ENCODE data around the gene DGKI. TPM values are rescaled to one million over a fixed set of nuclear protein-coding genes. Genes with fewer than 3 reads are reported as not detected.

Gene DGKI
- total RNA-seq, 4 donors from 2014 or later: 0.98 to 7.3 (median 2.7) TPM

- TF ChIP-seq, protein P1, sequence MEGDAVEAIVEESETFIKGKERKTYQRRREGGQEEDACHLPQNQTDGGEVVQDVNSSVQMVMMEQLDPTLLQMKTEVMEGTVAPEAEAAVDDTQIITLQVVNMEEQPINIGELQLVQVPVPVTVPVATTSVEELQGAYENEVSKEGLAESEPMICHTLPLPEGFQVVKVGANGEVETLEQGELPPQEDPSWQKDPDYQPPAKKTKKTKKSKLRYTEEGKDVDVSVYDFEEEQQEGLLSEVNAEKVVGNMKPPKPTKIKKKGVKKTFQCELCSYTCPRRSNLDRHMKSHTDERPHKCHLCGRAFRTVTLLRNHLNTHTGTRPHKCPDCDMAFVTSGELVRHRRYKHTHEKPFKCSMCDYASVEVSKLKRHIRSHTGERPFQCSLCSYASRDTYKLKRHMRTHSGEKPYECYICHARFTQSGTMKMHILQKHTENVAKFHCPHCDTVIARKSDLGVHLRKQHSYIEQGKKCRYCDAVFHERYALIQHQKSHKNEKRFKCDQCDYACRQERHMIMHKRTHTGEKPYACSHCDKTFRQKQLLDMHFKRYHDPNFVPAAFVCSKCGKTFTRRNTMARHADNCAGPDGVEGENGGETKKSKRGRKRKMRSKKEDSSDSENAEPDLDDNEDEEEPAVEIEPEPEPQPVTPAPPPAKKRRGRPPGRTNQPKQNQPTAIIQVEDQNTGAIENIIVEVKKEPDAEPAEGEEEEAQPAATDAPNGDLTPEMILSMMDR (IDR thresholded peaks at IDR 0.05; ENCODE audit: low read depth): no peak
Observed at GRCh38 chr7:137689761-137690160, 157.0 kb downstream of the DGKI start.

GRCh38 chr7:137687556-137688265, 159.1 kb downstream of the DGKI start:
- TF ChIP-seq, protein P1 (IDR thresholded peaks at IDR 0.05; ENCODE audit: low read depth): no peak

GRCh38 chr7:137685433-137686164, 161.2 kb downstream of the DGKI start:
- TF ChIP-seq, protein P1 (IDR thresholded peaks at IDR 0.05; ENCODE audit: low read depth): no peak

DNA sequence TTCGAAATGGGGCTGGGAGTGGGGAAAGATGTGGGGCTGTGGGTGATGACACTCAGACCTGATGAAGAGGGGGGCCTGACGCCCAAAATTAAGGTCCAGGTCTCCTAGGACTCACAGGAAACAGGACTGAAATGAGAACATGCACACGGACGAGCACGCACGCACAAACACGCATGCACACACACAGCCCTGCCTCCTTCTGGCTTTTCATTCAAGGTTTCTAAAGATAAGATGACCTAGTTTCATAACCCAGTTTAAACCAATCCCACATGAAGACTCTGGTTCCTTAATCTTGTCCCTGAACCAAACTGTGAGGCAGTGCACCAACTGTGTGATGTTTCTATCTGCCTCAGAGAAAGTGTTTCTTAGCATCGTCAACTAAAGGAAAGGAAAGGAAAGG, 162.0 kb downstream of the DGKI start:
- TF ChIP-seq, protein P1 (IDR thresholded peaks at IDR 0.05; ENCODE audit: low read depth): no peak

- TF ChIP-seq, protein P1 (IDR thresholded peaks at IDR 0.05; ENCODE audit: low read depth): no peak
Observed at GRCh38 chr7:137684316-137684715, 162.5 kb downstream of the DGKI start.

GRCh38 chr7:137682596-137682995, 164.2 kb downstream of the DGKI start:
- TF ChIP-seq, protein P1 (IDR thresholded peaks at IDR 0.05; ENCODE audit: low read depth): no peak

Data from subcutaneous adipose tissue (tissue), 4 donors.